HG03103 (cell line): ENCODE results near the gene PPP1R16B.
"Not testable (repeated sequence)": the region's sequence is repeated elsewhere in the genome, so short reads cannot be mapped to it uniquely, and the experiment has no call there.

Source experiments
- ATAC-seq: cut with Tn5 transposase; IDR thresholded peaks from one replicate; pipeline ENCODE4 v1.9.1; 2021; ENCODE audit warnings: low read depth; ENCODE audit not compliant: unreplicated experiment

The PPP1R16B gene

DNA sequence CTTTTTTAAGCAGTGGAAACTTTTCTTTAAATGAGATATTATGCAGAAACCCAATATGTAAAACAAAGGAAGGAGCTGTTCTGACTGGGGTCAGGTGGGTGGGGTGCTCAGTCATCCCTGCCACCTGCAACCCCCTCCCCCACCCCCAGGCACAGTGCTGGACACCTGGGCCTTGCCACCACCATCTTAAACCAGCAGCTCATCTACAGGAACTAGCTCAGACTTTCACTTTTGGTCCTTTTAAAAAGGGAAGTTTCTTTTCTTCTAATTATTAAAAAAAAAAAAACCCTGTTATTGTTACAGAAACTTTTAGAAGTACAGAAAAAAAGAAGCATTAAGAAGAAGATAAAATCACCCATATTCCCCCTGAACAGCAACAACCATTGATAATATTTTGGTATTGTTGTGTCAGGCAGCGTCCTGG, 37.1 kb downstream of the PPP1R16B start:
- ATAC-seq = peak; percentile 92

DNA sequence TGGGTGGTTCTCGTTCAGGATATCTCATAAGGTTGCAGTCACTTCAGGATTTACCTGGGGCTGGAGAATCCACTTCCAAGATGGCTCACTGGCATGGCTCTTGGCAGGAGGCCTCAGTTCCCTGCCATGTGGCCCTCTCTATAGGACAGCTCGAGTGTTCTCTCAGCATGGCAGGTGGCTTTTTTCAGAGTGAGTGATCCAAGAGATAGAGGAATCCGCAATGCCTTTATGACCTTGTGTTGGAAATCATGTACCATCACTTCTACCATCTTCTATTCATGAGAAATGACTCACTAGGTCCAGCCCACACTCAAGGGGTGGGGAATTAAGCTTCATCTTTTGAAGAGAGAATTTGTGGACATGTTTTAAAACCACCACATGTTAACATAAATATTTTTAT, 37.8 kb downstream of the PPP1R16B start:
- ATAC-seq = no peak

DNA sequence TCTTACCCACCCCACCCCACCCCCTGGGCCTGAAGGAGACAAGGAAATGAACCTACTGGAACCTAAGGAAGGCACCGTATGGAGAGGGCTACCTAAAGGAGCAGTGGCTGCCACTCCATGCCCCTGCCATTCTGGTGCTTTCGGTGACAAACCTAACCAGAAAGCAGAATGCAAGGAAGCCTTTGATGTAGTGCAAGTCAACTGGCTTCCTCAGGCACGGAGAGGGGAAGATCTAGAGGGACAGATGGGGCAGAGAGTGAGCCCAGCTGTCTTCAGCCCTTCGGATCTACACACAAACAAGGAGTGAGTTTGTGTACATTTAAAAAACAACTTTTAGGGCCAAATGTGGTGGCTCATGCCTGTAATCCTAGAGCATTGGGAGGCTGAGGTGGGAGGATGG, 39.5 kb downstream of the PPP1R16B start:
- ATAC-seq = no peak

DNA sequence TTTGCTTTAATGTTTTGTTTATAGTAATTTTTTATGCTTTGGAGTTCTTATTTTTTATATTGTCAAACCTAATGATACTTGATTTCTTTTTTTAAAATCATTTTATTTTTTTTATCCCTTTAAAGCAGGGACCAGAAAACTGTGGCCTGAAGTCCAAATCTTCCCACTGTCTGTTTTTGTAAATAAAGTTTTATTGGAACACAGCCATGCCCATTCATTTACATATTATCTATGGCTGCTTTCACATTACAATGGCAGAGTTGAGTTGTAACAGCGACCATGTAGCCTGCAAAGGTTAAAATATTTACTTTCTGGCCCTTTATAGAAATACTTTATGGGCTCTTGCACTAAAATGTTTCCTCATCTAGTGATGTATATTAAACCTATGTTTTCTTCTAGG, 42.3 kb downstream of the PPP1R16B start:
- no peak for ATAC-seq

DNA sequence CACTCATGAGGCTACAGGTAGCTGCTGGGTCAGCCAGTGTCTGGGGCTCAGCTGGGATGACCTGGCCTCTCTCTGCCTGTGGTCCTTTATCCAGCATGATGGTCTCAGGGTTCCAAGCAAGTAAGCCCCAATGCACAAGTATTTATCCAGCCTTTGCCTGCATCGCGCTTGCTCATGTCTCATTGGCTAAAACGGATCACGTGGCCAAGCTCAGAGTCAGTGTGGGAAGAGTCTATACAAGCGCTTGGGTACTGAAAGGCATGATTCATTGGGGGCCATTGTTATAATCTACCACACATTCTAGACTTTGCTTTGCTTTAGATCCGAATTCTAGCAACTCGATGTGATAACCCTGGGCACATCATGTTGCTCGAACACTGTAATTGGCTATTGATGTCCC, 48.3 kb downstream of the PPP1R16B start:
- ATAC-seq = no peak

DNA sequence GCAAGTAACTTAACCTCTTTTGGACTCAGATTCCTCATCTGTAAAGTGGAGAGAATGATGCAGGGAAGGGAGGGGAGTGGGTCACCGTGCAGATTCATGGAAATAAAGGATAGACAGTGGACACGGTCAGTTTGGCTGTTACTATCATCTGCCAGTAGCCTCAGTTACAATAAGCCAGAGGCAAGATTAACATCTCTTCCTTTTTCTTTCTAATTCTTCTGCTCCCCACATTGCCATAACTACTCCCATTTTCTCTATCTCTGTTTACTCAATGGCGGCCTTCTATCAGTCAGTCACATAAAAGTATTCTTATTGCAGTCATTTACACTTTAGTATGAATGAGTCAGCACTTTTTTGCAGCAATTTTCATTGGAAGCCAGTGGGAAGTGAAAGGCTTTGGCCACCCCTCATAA, 49.2 kb downstream of the PPP1R16B start:
- ATAC-seq = no peak

DNA sequence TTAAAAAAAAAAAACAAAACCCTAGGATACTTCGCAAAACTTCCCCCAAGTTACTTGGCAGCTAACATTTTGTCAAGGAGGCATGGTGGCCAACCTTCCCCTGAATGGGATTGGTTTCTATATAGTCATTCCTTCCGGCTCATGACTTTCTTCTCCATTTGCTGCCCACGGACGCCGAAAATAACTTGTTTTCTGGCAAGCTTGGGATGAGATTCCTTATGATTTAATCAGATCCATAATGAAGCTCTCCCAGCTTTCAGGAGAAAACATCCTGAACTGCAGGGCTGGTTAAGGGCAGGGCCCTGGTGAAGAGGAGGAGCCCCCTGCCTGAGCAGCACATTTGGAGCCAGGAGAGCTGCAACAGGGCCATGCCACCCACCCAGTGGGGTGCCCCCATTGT, 49.9 kb downstream of the PPP1R16B start:
- ATAC-seq = no peak

DNA sequence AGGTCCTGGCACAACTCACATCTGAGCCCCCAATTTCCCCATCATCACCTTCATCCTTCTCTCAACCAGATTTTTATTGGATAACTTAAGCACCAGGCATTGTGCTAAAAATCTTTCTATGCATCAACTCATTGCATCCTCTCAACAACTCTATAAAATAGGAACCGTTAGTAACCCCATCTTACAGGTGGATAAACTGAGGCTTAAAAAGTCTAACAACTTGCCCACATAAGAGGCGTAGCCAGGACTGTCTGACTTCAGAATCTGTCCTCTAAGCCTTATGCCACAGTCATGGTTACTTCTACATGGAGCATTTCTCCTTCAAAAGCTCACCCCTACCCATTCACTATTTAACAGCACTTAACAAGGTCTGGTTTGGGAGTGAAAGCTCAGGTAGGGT, 51.1 kb downstream of the PPP1R16B start:
- no peak for ATAC-seq

DNA sequence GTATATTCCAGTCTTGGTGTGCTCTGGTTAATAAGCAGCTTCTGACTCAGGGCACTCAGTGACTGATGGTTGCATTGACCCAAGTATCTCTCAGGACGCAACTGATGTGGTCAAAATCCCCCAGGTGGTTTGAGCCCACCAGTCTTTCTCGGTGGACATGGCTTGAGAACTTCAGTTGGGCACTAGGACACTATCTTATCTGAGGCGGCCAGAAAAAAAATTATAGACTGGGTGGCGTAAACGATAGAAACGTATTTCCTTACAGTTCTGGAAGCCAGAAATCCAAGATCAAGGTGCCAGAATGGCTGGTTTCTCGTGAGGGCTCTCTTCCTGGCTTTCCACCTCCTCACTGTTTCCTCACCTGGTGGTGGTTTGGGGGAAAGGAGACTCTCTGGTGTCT, 52.2 kb downstream of the PPP1R16B start:
- ATAC-seq = no peak

DNA sequence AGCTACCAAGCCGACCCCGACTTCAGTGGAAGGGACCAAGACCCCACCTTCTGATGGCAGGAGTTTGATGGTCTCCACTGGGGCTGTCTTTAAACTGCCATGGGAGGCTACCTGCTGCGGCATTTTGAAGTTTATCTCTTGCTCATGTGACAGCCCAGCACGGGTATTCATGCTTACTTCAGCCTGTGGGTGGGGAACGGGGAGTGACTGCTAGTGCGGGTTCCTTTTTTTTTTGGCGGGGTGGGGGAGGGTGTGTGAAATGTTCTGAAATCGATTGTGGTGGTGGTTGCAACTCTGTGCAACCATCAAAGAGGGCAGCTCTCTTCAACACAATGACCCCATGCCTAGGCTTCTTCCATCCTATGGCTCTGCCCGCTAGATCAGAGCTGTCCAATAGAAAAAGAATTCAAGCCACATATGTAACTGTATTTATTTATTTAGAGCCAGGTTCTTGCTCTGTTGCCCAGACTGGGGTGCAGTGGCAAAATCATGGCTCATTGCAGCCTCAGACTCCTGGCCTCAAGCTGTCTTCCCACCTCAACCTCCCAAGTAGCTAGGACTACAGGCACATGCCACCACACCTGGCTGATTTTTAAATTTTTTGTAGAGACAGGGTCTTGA, 53.7 kb downstream of the PPP1R16B start:
- ATAC-seq = no peak

DNA sequence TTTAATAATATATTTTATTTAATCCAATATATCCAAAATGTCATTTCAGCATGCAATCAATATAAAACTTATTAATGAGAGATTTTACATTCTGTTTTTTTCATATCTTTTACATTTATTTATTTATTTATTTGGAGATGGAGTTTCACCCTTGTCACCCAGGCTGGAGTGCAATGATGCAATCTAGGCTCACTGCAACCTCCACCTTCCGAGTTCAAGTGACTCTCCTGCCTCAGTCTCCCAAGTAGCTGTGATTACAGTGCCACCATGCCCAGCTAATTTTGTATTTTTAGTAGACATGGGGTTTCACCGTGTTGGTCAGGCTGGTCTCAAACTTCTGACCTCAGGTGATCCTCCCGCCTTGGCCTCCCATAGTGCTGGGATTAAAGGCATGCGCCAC, 54.4 kb downstream of the PPP1R16B start:
- ATAC-seq = not testable (repeated sequence)

DNA sequence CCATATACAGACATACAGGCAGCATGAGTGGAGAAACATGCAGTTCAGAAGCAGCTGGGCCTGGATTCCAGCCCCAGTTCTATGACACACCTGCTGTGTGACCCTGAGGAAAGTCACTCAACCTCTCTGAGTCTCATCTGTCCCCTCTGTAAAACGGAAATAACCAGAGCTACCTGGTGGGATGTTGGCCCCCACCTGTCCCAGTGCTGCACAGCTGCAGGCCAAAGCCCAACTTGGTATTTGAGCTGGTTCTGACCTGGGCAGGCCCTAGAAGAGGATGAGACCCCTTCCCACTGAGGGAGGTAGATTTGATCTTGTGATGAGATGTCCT, 55.5 kb downstream of the PPP1R16B start:
- ATAC-seq = no peak

DNA sequence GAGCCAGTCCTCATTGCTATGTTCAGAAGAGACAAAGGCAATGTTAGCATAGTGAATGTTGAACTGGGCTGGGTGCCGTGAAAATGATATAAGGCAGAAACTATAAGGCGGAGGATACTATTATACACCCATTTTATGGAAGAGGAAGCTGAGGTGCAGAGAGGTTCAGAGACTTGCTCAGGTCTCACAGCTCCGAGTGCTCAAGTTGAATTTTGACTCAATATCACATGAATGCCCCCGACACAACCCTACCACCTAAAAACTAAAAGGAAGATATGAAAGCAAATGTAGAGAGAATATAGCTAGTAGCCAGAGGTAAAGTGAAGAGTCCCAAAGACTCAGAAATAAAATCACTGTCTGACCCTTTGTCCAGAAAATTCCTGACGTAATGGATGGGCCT, 56.7 kb downstream of the PPP1R16B start:
- ATAC-seq = no peak

DNA sequence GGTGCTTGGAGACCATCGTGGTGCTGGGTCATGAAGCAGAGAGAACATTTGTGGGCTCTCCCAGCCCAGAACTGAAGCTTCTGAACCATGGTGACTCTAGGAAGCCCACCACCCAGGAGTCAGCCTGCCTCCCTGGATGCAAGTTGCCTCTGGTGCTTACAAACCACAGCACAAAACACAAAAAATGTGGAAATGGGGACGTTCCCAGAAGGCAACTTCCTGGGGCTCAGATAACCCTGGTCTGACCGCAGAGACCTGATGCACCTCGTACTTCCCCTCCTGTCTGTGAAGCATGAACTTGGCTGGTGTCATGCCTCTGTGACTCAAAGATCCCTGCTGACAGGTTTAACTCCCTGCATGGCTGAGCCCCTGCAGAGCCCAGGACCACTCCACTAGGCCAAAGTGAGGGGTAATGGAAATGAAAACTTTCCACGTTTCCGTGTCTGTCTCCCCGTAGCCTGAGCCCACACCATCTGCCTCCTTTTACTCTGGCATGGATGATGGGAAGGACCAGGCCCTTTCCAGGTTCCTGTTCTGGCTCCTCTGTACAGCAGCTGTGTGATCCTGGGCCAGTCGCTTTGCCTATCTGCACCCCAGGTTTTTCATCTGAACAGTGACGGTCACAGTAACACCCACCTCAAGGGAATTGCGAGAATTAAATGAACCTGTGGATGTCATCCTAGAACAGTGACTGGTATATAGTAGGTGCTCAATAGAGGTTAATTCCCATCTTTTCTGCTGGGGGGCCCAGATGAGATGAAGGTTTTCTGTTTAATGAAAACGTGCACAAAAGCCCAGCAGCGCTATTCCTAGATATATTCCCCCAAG, 57.7 kb downstream of the PPP1R16B start:
- peak; percentile 57 for ATAC-seq

DNA sequence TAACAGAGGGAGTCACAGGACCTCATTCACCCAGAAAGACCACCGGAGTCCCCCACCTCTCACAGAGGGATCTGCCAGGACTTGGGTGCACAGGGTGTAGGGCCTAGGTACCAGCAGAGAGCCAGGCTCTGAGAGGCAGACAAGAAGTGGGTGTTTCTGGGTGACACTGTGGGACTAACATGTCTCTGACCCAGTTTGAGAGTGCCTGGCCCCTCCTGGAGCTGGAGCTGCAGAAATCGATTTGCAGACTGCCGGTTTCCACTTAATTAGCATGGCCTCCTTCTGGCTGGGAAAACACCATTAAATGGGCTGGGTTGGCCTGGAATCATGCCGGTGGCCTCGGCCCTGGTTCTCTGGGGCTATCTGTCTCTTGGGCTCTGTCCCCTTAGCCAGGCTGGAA, 59.2 kb downstream of the PPP1R16B start:
- ATAC-seq = no peak

DNA sequence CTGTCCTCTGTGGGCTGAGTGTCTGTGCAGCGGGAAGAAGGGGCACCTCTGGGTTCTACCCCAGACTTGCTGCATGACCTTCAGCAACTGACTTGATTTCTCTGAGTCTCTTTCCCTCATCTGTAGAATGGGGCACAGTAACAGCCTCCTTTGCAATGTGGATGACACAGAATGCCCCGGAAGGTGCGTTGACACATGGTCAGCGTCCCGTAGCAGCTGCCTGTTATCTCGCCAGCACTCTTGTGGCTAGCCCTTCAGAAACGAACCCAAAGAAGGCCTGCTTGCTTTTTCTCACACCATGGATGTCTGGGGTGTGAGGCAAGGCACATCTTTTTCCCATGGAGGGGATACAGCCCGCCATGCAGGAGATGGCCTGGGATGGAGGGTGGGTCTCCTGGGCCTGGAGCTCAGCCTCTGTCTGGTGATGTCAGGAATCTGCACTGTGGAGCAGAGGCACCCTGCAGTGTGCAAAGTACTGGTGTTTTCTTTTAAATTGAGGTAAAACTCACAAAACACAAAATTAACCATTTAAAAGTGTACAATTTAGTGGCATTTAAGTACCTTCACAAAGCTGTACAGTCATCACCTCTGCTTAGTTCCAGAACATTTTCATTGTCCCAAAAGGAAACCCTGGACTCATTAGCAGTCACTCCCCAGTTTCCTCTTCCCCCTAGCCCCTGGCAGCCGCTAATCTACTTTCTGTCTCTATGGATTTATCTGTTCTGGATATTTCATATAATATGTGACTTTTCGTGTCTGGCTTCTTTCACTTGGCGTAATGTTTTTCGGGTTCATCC, 61.0 kb downstream of the PPP1R16B start:
- ATAC-seq = no peak

DNA sequence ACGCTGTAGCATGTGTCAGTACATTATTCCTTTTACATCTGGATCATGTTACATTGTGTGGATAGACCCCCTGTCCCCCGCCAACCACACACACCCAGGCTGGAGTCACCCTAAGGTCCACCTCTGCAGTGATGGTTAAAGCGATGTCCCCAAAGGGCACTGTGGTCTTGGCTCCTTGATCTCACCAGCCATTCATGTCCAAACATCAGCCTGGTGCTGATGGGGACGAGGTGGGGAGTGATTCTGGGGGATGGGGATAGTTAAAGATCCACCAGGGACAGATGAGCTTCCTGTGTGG, 61.5 kb downstream of the PPP1R16B start:
- ATAC-seq = no peak

DNA sequence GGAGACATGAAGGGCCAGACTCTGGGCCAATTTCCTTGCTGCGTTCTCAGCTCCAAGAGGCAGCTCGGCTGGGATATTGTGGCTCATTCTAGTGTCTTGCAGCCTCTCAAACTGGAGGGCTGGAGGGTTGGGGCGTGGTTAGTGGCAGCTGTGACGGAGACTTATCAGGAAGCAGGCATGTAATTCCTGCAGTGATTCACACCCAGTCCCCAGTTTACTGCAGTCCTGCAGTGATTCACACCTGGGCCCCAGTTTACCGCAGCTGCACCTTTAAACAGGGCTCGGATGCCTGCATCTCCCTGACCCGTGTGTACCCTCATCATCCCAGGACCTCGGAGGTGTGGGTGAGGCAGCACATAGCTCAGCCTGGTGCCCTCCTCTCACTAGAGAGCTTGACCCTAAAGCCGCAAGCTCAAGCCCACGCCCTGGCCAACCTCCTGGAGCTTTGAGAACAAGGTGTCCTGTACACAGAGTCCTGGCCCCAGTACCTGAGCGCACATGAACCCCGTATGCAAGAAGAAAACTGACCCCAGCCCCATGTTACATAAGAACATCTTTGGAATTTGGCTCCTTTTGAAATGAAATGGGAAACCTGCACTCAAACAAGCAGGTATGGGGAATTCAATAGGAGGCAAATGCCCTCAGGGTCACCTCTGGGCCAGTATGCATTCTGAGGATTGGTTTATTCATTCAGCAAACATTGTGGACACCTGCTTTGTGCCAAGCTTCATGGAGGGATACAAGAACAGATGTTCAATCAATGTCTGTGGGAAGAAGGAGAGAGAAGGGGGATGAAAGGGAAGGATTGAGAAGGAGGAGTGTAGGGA, 65.4 kb downstream of the PPP1R16B start:
- no peak for ATAC-seq

DNA sequence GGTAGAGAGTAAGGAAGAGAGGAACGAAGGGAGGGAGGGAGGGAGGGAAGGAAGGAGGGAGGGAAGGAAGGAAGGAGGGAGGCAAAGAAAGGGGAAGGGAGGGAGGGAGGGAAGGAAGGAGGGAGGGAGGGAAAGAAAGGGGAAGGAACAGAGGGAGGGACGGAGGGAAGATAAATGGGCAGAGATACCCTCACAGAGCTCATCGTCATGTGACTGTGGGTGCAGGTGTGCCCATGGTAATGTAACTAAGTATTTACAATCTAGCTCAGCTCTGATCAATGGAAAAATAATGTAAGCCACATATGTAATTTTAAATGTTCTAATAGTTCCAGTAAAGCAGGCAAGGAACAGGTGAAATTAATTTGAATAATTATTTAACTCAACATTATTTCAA, 66.1 kb downstream of the PPP1R16B start:
- no peak for ATAC-seq

DNA sequence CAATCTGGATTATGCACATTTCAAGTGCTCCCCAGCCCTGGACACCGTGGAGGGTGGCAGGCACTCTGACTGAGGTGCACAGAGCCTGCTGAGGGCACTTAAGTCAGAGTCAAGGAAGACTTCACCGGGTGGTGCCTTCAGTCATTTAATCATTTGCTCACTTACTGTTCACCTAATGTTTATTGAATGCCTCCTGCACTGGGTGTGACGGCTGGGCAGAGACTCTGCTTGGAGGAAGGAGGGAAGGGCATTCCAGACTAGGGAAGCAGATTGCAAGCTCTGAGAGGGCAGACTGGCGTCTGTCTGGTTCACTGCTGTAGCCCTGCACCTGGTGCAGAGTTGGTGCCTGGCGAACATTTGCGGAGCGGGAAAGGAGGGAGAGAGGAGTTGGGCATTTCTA, 66.5 kb downstream of the PPP1R16B start:
- no peak for ATAC-seq

DNA sequence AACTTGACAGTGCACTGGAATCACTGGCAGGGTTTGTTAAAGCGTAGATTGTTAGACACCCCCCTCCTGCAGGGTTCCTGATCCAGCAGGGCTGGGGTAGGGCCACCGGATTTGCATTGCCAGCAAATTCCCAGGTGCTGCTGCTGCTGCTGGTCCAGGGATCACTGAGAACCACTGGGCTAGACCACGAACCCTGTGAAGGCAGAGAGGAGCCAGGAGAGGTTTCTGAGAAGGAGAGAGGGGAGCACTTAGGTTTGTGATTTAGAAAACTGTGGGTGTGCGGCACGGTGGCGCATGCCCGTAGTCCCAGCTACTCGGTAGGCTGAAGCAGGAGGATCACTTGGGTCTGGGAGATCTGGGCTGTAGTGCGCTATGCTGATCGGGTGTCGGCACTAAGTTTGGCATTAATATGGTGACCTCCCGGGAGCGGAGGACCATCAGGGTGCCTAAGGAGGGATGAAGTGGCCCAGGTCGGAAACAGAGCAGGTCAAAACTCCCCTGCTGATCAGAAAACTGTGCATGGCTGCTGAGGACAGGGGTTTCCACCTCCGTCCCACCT, 67.1 kb downstream of the PPP1R16B start:
- ATAC-seq = no peak
